HepG2 (cell line): ENCODE data around the gene LRP5. TPM values are rescaled to one million over a fixed set of nuclear protein-coding genes. Genes with fewer than 3 reads are reported as not detected.

ENCODE experiments used
- ATAC-seq: fragments of 200-7000 bp; cut with Tn5 transposase; 3 replicates; pipeline ENCODE4 v1.9.1; 2020; ENCODE audit warnings: mild to moderate bottlenecking, moderate library complexity
- BruUV-seq: library from RNA; stranded (reverse); fragments of 400-500 nt; replicated peaks from 2 replicates; lab custom pipeline; 2021; lab: Mats Ljungman, UMichigan
- CTCF ChIA-PET: fragments of 300-600 bp; formaldehyde crosslinking; extraction: SDS; loops from one replicate; lab custom pipeline; 2021; ENCODE audit warnings: low total read pairs, inconsistent platforms, low intra/inter-chr PET ratio; lab: Yijun Ruan, JAX
- POLR2A ChIA-PET: fragments of 350-600 bp; sonication (Branson Sonifier 250); formaldehyde crosslinking; loops from one replicate; lab custom pipeline; 2020; ENCODE audit warnings: antibody characterized with exemption, inconsistent platforms; lab: Yijun Ruan, JAX
- DNase-seq: peaks from one replicate; pipeline ENCODE4 v3.0.0-alpha.2; 2015; ENCODE audit warnings: low spot score
- FAIRE-seq: peaks from 3 replicates; lab custom pipeline; 2011; peaks lifted over from hg19 to GRCh38; lab: Jason Lieb, UNC
- H2AFZ ChIP-seq: one replicate; pipeline ENCODE4 v1.6.1; 2011; ENCODE audit warnings: low read length, inconsistent platforms
- H3K27ac ChIP-seq: fragments of 300-600 bp; 3 replicates; pipeline ENCODE4 v1.8.0; 2011; ENCODE audit warnings: mixed run types, mild to moderate bottlenecking, mixed read lengths, low read length, inconsistent platforms; ENCODE audit not compliant: insufficient read depth; ENCODE audit errors: extremely low read length
- H3K27me3 ChIP-seq, 2 experiments: fragments of 200-600 bp in 1 of 2; 2 replicates in 1 of 2; 3 replicates in 1 of 2; pipeline versions ENCODE4 v1.6.0 to v1.8.0; 2011; ENCODE audit warnings: low read length in 2 of 2, mild to moderate bottlenecking in 2 of 2, moderate library complexity in 2 of 2, inconsistent platforms in 1 of 2; ENCODE audit not compliant: insufficient read depth in 2 of 2, control insufficient read depth in 1 of 2
- H3K36me3 ChIP-seq, 2 experiments: fragments of 200-600 bp in 1 of 2; replicated peaks in 1 of 2; 2 replicates in 1 of 2; 3 replicates in 1 of 2; pipeline versions ENCODE4 v1.5.1 to v1.8.0; 2011; ENCODE audit warnings: low read length in 2 of 2, inconsistent platforms in 1 of 2; ENCODE audit not compliant: insufficient read depth in 2 of 2, control insufficient read depth in 1 of 2
- H3K4me1 ChIP-seq: 2 replicates; pipeline ENCODE4 v1.5.1; 2012; ENCODE audit warnings: low read length, inconsistent platforms; ENCODE audit not compliant: insufficient read depth
- H3K4me2 ChIP-seq: 2 replicates; pipeline ENCODE4 v1.6.0; 2011; ENCODE audit warnings: low read depth, low read length, inconsistent platforms
- H3K4me3 ChIP-seq, 3 experiments: fragments of 200-600 bp in 1 of 3; sonication (generic), shearing (Covaris generic) in 1 of 3; replicated peaks in 1 of 3; 2 replicates each; pipeline ENCODE4 v1.5.1; 2011 to 2016; ENCODE audit warnings: low read length in 3 of 3, inconsistent platforms in 2 of 3, low read depth in 2 of 3, mild to moderate bottlenecking in 2 of 3, control low read depth in 1 of 3, mixed read lengths in 1 of 3; ENCODE audit not compliant: insufficient read depth in 1 of 3
- H3K79me2 ChIP-seq: one replicate; pipeline ENCODE4 v1.6.1; 2011; ENCODE audit warnings: low read length, inconsistent platforms; ENCODE audit not compliant: insufficient read depth
- H3K9ac ChIP-seq: 2 replicates; pipeline ENCODE4 v1.6.0; 2011; ENCODE audit warnings: mild to moderate bottlenecking, low read depth, low read length, inconsistent platforms; ENCODE audit not compliant: insufficient read depth
- H3K9me3 ChIP-seq: 2 replicates; pipeline ENCODE4 v1.5.1; 2012; ENCODE audit warnings: mild to moderate bottlenecking, low read length
- H4K20me1 ChIP-seq: 2 replicates; pipeline ENCODE4 v1.6.0; 2011; ENCODE audit warnings: inconsistent platforms, mild to moderate bottlenecking, low read length, moderate library complexity; ENCODE audit not compliant: insufficient read depth
- FOXK2 ChIP-seq: fragments of 450-650 bp; IDR thresholded peaks from 2 replicates; pipeline ENCODE4 v1.6.1; 2016
- KLF11 ChIP-seq: IDR thresholded peaks from 2 replicates; pipeline ENCODE4 v1.6.1; 2016; ENCODE audit warnings: missing compliant biosample characterization
- MED1 ChIP-seq: sonication (generic); formaldehyde crosslinking; IDR thresholded peaks from 2 replicates; pipeline ENCODE4 v1.4.0; 2020; ENCODE audit warnings: missing genetic modification reagents
- PHF21A ChIP-seq: sonication (generic); formaldehyde crosslinking; IDR thresholded peaks from 2 replicates; pipeline ENCODE4 v1.5.0; 2020; ENCODE audit warnings: mild to moderate bottlenecking, missing genetic modification reagents
- PITX1 ChIP-seq: sonication (generic); formaldehyde crosslinking; IDR thresholded peaks from 2 replicates; pipeline ENCODE4 v1.5.1; 2020; ENCODE audit warnings: mild to moderate bottlenecking, missing genetic modification reagents
- RBM39 ChIP-seq: fragments of 200-400 bp; formaldehyde crosslinking; IDR thresholded peaks from one replicate; pipeline ENCODE4 v1.6.1; 2018; ENCODE audit warnings: antibody characterized with exemption, mild to moderate bottlenecking, low read depth, low read length; ENCODE audit not compliant: poor library complexity, severe bottlenecking
- TARDBP ChIP-seq: sonication (generic); formaldehyde crosslinking; IDR thresholded peaks from 2 replicates; pipeline ENCODE4 v1.8.0; 2022; ENCODE audit warnings: mild to moderate bottlenecking, missing genetic modification reagents
- ZMYM4 ChIP-seq: sonication (generic); formaldehyde crosslinking; IDR thresholded peaks from 2 replicates; pipeline ENCODE4 v1.8.1; 2023; ENCODE audit warnings: mild to moderate bottlenecking, missing genetic modification reagents
- ZNF207 ChIP-seq: fragments of 450-650 bp; IDR thresholded peaks from 2 replicates; pipeline ENCODE4 v1.6.1; 2016; ENCODE audit warnings: antibody characterized with exemption, borderline replicate concordance
- ZNF264 ChIP-seq: sonication (generic); formaldehyde crosslinking; IDR thresholded peaks from 2 replicates; pipeline ENCODE4 v1.4.0; 2020; ENCODE audit warnings: missing genetic modification reagents
- ZNF329 ChIP-seq: sonication (generic); formaldehyde crosslinking; IDR thresholded peaks from 2 replicates; pipeline ENCODE4 v1.9.0; 2021; ENCODE audit warnings: low read depth, mild to moderate bottlenecking, missing genetic modification reagents
- ZNF558 ChIP-seq: sonication (generic); formaldehyde crosslinking; IDR thresholded peaks from 2 replicates; pipeline ENCODE4 v1.9.0; 2022; ENCODE audit warnings: mild to moderate bottlenecking, missing genetic modification reagents, borderline replicate concordance
- ZNF672 ChIP-seq: sonication (generic); formaldehyde crosslinking; IDR thresholded peaks from 2 replicates; pipeline ENCODE4 v1.8.1; 2022; ENCODE audit warnings: missing genetic modification reagents
- WGBS: methylation state at CpG from one replicate; pipeline ENCODE4 v1.1.6; 2017; ENCODE audit warnings: low lambda C conversion rate; 5-methylcytosine and 5-hydroxymethylcytosine counted together
- in situ Hi-C: cut with HindIII; loops from 2 replicates; pipeline ENCODE4 v1.10.0; 2017; ENCODE audit warnings: low pct_unique_long_range_greater_than_20kb; ENCODE audit not compliant: extremely low pct_ligation_motif_present
- intact Hi-C: fragments of 100-400 bp; cut with micrococcal nuclease; formaldehyde crosslinking; loops from one replicate; pipeline ENCODE4 v1.10.0; 2022; ENCODE audit not compliant: unreplicated experiment
- polyA plus RNA-seq, 8 experiments: library from polyadenylated mRNA; depleted of rRNA in 3 of 8; stranded (reverse) in 7 of 8; unstranded in 1 of 8; fragments of >200 nt; fragmentation: Illumina TruSeq in 4 of 8; extraction: Trizol in 4 of 8; gene quantifications; 2 replicates each; pipeline versions ENCODE4 v1.2.1 to v1.2.3, GENCODE V29; 2011 to 2016; ENCODE audit warnings: low read depth in 4 of 8, missing spikeins in 1 of 8, mixed read lengths in 1 of 8; ENCODE audit not compliant: insufficient read depth in 1 of 8
- total RNA-seq, 5 experiments: library from RNA; depleted of rRNA; stranded (reverse); fragments of >200 nt; fragmentation: Illumina TruSeq; extraction: Trizol; gene quantifications; 2 replicates each; pipeline ENCODE4 v1.2.3, GENCODE V29; 2016; ENCODE audit warnings: low read depth in 1 of 5
- TF ChIP-seq, protein P1 (sequence below): sonication (generic); formaldehyde crosslinking; IDR thresholded peaks from 2 replicates; pipeline ENCODE4 v1.5.0; 2020; ENCODE audit warnings: mild to moderate bottlenecking, missing genetic modification reagents
- TF ChIP-seq, protein P2 (sequence below): conservative IDR thresholded peaks from 2 replicates; pipeline ENCODE4 v1.6.1; 2018; ENCODE audit warnings: missing genetic modification reagents
- TF ChIP-seq, protein P3 (sequence below): sonication (generic); formaldehyde crosslinking; conservative IDR thresholded peaks from 2 replicates; pipeline ENCODE4 v1.8.0; 2022; ENCODE audit warnings: mild to moderate bottlenecking, moderate library complexity, missing genetic modification reagents
- TF ChIP-seq, protein P4 (sequence below): sonication (generic); formaldehyde crosslinking; IDR thresholded peaks from 2 replicates; pipeline ENCODE4 v1.8.0; 2022; ENCODE audit warnings: missing genetic modification reagents, mild to moderate bottlenecking, inconsistent platforms, borderline replicate concordance
- TF ChIP-seq, protein P5 (sequence below): fragments of 450-650 bp; IDR thresholded peaks from 2 replicates; pipeline ENCODE4 v1.6.1; 2016

Gene LRP5
- total and polyA plus RNA-seq, 2 of the 13 experiments (the other 11 are each of a cell fraction or from before 2014, with no cell fraction given), result 40.4 to 64.0 TPM

DNA sequence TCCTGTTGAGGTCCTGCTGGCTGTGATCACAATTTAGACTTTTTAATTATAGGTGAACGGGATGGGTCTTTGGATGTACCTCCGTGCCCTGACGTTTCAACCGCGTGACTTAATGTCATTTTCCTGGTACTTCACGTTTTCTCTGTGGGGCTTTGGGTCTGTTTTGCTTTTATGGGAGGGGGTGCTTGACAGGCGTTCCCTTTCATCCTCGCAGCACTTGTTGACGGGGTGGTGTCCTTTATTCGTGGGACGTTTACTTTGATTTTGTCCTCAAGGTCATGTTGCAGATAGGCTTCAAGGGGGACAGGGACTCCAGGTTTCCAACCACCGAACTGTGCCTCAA, 149.2 kb downstream of the LRP5 start:
- H3K79me2 ChIP-seq, result peaks cover 53% of the 10 kb centered on the region
- peaks cover 47% of the 10 kb centered on the region for H4K20me1 ChIP-seq
- H3K4me1 ChIP-seq, result peaks cover 72% of the 10 kb centered on the region
- FAIRE-seq (no peak), ATAC-seq (no peak), DNase-seq (no peak)
- ChIA-PET CTCF (no interaction called here), POLR2A (no interaction called here)
- H3K4me3 ChIP-seq, result peak overlapping the region; percentile 83 to 95 (median 94)
- intact Hi-C loops (no loop called here), in situ Hi-C loops (no loop called here)
- H2AFZ ChIP-seq, result no peak overlapping the region
- peak overlapping the region; percentile 96 for H3K9ac ChIP-seq
- peak overlapping the region; percentile 97 for H3K27ac ChIP-seq
- H3K27me3 ChIP-seq, result no peaks in the 10 kb centered on the region; a peak in 1 of 5 replicates
- peak overlapping the region; percentile 98 for H3K4me2 ChIP-seq
- BruUV-seq, result no TSS peak
- no peaks in the 10 kb centered on the region for H3K9me3 ChIP-seq
- 3% methylated on average over 12 of the region's 12 CpGs for WGBS
- no peaks in the 10 kb centered on the region; a peak in 1 of 5 replicates for H3K36me3 ChIP-seq
- TF ChIP-seq, protein P1, sequence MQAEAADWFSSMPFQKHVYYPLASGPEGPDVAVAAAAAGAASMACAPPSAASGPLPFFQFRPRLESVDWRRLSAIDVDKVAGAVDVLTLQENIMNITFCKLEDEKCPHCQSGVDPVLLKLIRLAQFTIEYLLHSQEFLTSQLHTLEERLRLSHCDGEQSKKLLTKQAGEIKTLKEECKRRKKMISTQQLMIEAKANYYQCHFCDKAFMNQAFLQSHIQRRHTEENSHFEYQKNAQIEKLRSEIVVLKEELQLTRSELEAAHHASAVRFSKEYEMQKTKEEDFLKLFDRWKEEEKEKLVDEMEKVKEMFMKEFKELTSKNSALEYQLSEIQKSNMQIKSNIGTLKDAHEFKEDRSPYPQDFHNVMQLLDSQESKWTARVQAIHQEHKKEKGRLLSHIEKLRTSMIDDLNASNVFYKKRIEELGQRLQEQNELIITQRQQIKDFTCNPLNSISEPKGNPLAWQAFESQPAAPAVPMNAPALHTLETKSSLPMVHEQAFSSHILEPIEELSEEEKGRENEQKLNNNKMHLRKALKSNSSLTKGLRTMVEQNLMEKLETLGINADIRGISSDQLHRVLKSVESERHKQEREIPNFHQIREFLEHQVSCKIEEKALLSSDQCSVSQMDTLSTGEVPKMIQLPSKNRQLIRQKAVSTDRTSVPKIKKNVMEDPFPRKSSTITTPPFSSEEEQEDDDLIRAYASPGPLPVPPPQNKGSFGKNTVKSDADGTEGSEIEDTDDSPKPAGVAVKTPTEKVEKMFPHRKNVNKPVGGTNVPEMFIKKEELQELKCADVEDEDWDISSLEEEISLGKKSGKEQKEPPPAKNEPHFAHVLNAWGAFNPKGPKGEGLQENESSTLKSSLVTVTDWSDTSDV (CRISPR knock-in tag), result no peak
- TF ChIP-seq ZNF264 (CRISPR knock-in tag) (no peak), PITX1 (no peak), ZNF672 (CRISPR knock-in tag) (no peak), TARDBP (CRISPR knock-in tag) (no peak), RBM39 (no peak), KLF11 (CRISPR knock-in tag) (no peak), ZNF558 (0 out of 2 replicates have a peak, but pooled peaks have one; percentile 44), FOXK2 (no peak), ZNF207 (no peak), ZNF329 (no peak), ZMYM4 (CRISPR knock-in tag) (no peak), PHF21A (peak; percentile 37; the same call in 1 of the 2 replicates), MED1 (peak; percentile 12; the same call in 1 of the 2 replicates)
- TF ChIP-seq, protein P2, sequence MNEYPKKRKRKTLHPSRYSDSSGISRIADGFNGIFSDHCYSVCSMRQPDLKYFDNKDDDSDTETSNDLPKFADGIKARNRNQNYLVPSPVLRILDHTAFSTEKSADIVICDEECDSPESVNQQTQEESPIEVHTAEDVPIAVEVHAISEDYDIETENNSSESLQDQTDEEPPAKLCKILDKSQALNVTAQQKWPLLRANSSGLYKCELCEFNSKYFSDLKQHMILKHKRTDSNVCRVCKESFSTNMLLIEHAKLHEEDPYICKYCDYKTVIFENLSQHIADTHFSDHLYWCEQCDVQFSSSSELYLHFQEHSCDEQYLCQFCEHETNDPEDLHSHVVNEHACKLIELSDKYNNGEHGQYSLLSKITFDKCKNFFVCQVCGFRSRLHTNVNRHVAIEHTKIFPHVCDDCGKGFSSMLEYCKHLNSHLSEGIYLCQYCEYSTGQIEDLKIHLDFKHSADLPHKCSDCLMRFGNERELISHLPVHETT (CRISPR knock-in tag), result no peak
- TF ChIP-seq, protein P3, sequence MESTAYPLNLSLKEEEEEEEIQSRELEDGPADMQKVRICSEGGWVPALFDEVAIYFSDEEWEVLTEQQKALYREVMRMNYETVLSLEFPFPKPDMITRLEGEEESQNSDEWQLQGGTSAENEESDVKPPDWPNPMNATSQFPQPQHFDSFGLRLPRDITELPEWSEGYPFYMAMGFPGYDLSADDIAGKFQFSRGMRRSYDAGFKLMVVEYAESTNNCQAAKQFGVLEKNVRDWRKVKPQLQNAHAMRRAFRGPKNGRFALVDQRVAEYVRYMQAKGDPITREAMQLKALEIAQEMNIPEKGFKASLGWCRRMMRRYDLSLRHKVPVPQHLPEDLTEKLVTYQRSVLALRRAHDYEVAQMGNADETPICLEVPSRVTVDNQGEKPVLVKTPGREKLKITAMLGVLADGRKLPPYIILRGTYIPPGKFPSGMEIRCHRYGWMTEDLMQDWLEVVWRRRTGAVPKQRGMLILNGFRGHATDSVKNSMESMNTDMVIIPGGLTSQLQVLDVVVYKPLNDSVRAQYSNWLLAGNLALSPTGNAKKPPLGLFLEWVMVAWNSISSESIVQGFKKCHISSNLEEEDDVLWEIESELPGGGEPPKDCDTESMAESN (CRISPR knock-in tag), result no peak
- TF ChIP-seq, protein P4, sequence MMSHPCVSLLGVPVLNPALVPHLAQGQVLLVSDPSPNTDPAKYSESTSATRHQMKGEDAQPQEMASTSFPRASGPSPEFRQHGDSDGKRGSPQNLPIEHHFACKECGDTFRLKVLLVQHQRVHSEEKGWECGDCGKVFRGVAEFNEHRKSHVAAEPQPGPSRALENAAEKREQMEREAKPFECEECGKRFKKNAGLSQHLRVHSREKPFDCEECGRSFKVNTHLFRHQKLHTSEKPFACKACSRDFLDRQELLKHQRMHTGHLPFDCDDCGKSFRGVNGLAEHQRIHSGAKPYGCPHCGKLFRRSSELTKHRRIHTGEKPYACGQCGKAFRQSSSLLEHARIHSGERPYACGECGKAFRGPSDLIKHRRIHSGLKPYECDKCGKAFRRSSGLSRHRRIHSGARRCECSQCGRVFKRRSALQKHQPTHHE, result no peak
- TF ChIP-seq, protein P5, sequence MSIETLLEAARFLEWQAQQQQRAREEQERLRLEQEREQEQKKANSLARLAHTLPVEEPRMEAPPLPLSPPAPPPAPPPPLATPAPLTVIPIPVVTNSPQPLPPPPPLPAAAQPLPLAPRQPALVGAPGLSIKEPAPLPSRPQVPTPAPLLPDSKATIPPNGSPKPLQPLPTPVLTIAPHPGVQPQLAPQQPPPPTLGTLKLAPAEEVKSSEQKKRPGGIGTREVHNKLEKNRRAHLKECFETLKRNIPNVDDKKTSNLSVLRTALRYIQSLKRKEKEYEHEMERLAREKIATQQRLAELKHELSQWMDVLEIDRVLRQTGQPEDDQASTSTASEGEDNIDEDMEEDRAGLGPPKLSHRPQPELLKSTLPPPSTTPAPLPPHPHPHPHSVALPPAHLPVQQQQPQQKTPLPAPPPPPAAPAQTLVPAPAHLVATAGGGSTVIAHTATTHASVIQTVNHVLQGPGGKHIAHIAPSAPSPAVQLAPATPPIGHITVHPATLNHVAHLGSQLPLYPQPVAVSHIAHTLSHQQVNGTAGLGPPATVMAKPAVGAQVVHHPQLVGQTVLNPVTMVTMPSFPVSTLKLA, result 0 out of 2 replicates have a peak, but pooled peaks have one; percentile 12
